HG02571 (cell line): ENCODE measurements around the gene ADARB2.

Experiments
- ATAC-seq: cut with Tn5 transposase; IDR thresholded peaks from one replicate; pipeline ENCODE4 v1.9.1; 2021; ENCODE audit warnings: mild to moderate bottlenecking, moderate library complexity; ENCODE audit not compliant: unreplicated experiment

The ADARB2 gene

GRCh38 chr10:1573981-1574380 lies 163.3 kb downstream of the ADARB2 start:
- no peak for ATAC-seq

GRCh38 chr10:1573334-1573969 lies 163.9 kb downstream of the ADARB2 start:
- ATAC-seq: no peak

DNA sequence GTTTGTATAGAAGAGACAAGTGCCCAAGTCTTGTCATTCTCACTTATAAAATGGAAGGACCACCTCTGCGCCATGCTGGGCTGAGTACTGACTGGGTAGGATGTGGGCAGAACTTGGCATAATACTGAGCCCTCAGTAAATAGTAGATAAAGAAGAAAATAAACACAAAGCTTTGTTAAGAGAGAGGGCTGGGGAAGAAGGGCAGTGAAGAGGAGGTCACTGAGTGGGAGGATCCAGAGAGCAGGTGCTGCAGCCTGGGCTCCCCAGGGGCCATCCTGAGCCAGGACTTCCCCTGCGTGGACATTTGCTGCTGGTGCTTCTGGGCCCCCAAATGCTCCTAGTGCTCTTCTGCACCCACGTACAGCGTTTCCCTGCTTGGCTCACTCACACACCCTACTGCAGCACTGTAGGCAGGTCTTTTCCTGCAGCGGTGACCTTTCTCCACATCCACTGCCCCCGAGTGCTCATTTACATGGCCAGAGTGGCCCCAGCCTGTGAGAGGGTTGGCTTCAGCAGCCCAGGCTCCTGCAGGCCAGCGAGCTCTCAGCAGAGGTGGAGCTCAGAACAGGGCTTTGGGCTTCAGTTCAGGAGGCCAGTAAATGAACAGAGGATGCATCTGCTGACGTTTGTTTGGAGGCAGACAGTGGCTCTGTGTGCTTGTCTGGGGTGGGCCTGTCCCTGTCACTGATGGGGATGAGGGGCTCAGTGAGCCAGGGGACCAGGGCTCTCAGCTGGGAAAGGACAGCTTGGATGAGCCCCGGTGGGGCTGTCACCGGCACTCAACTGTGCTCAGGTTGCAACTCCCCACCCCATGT lies 164.6 kb downstream of the ADARB2 start:
- ATAC-seq: no peak

DNA sequence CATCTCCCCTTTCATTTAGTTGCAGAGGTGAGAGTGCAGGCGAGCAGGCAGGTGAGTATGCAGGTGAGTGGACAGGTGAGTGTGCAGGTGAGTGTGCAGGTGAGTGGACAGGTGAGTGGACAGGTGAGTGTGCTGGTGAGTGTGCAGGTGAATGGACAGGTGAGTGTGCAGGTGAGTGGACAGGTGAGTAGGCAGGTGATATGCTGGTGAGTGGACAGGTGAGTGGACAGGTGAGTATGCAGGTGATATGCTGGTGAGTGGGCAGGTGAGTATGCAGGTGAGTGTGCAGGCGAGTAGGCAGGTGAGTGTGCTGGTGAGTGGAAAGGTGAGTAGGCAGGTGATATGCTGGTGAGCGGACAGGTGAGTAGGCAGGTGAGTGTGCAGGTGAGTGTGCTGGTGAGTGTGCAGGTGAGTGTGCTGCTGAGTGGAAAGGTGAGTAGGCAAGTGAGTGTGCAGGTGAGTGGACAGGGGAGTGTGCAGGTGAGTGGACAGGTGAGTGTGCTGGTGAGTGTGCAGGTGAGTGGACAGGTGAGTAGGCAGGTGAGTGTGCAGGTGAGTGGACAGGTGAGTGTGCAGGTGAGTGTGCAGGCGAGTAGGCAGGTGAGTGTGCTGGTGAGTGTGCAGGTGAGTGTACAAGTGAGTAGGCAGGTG lies 165.6 kb downstream of the ADARB2 start:
- ATAC-seq: no peak

DNA sequence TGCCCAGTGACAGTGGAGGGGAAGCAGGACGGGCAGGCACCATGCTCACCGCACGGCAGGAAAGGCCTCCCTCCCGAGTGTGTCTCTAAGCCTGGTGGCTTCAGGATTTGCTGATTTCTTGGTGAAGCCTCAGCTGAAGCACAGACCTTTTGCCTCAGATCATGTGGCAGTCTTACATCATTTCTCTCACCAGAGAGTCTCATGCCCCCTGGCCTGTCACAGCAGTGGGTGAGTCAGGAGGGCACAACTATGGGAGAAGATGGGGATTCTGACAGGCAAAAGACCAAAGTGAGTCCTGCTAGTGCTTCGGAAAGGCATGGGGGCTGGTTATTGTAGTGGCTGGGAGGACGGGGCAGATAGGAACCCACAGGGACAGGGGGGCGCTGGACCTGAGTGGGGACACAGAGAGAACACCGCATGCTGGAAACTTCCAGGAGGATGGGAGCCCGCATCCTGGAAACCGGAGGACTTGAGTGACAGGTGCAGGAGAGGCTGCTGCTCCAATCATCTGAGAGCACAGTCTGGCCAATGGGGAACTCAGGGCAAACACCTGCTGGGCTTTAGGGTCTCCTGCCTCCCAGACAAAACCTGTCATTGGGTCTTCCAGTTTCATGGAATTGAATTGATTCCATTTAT lies 166.8 kb downstream of the ADARB2 start:
- no peak for ATAC-seq

DNA sequence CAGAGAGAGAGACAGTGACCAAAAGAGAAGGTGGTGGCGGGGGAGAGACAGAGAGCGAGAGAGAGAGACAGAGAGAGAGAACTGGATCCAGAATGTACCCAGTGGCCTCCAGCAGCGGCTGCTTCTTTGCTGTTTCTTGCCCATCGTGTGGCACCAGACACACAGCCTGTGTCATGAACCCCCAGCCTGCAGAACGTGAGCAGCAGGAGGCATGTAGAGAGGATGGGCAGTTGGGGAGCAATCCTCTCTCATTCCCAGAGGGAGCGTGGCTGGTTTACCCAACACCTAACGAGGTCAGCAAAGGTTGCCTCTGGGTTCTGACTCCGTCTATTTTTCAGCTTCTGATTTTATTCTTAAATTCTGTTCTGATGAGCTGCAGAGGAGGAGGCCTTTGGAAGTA lies 168.1 kb downstream of the ADARB2 start:
- no peak for ATAC-seq

- no peak for ATAC-seq
Measured at GRCh38 chr10:1567742-1568495, 169.4 kb downstream of the ADARB2 start.

DNA sequence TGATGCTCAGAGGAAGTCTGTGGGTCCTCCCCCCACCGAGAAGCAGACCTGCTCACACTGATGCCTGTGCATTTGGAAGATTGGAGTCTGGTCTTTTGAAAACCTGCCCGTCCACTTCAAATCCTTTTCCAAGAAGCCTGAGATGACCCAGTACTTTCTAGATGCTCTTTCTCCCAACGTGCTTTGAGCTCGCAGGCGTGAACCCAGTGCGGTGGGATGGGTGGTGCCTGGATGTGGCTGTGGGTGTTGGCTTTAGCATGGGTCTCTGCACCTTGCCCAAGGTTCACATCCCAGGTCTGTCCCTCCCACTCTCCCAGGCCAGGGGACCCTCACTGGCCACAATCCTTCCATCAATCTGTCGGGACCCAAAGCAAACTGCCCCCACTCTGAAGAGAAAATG lies 170.2 kb downstream of the ADARB2 start:
- no peak for ATAC-seq

DNA sequence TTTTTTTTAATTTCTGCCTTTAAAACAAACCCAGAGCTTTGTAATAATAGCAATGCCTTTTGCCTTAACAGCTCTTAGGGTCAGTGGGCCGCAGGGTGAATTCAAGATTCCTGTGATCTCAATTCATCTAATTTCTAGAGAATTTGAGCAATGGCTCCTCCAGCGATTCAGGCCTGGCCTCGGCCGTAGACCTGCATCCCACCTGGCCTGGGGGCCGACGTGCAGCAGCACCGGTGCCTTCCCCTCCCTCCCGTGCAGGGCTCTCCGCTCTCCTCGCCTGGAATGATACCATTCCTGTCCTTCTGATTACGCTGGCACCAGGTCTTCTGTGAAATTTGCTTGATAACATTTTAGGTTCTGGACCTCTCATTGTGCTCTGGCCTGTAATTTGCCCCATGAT lies 172.5 kb downstream of the ADARB2 start:
- no peak for ATAC-seq

- ATAC-seq: no peak
Measured at GRCh38 chr10:1563028-1563427, 174.3 kb downstream of the ADARB2 start.

DNA sequence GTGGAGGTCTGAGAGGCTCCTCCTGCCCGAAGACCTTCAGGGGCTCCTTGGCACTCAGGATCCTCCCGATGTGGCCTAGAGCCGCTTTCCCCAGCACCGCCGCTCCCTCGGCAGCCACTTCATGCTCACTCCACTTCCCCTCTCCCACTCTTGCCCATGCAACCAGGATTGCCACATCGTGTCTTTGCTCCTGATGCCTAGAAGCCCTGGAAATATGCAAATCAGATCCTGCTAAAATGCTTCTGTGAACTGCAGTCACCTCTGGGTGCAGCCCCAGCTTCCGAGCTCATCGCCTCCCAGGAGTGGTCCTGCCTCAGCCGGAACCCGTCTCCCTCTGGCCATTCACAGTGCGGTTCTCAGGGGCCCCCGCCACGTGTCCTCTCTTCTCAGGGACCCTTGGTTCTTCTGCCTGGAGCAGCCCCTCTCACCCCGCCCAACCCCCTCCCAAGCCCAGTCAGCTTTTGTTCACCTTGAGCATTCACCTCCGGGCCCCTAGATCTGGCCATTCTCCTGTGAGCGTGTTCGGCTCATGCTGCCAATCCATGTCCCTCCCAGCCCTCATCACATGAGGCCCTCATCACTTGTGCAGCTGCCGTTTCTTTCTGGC lies 175.5 kb downstream of the ADARB2 start:
- ATAC-seq: no peak

DNA sequence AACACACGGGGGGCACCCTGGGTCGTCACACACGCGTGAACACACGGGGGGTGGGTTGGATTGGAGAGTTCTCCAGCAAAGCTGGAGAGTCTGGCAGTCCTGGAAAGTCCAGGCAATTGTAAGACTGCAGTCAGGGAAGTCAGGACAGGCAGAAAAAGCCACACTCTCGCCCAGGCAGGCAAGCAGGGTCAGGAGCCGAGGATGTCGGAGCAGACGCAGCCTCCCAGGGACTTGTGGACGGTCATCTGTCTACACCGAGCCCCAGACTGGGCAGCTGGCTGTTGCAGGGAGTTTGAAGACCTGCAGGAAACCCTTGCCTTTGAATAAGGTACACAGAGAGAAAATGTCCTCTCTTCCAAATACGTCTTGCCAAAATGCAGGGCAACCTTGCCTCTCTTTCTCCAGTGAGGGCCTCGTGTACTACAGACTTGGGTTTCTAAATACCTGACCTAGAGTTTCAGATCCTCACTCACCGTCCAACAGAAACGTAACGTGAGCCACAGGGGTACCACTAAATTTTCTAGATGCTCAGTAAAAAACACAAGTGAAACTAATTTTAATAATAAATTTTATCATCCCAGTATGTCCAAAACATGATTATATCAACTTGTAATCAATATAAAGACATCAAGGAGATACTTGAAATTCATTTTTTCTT lies 176.7 kb downstream of the ADARB2 start:
- ATAC-seq: no peak

- no peak for ATAC-seq
Measured at GRCh38 chr10:1559761-1560160, 177.6 kb downstream of the ADARB2 start.

DNA sequence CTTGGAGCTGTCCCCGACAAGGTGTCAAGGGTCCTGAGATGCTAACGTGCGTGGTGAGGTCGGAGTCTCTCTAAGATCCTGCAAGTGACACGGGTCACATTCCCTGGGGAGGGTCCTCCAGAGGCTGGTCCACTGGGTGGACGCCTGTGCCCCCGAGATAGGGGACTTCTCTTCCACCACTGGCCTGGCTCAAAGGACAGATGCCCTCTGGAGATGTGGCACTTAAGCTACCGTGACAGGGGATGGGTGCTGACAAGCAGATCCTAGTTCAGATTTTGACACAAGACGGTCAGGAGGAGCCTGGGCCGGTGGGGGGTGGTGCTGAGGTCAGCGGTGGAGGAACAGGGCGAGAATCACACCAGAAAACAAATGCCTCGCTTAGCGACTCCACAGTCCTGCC lies 178.0 kb downstream of the ADARB2 start:
- ATAC-seq: no peak

- ATAC-seq: no peak
Measured at GRCh38 chr10:1558906-1559305, 178.4 kb downstream of the ADARB2 start.

GRCh38 chr10:1557081-1557480 lies 180.2 kb downstream of the ADARB2 start:
- ATAC-seq: no peak

GRCh38 chr10:1556496-1556895 lies 180.8 kb downstream of the ADARB2 start:
- no peak for ATAC-seq

- ATAC-seq: no peak
Measured at GRCh38 chr10:1553951-1554350, 183.4 kb downstream of the ADARB2 start.

DNA sequence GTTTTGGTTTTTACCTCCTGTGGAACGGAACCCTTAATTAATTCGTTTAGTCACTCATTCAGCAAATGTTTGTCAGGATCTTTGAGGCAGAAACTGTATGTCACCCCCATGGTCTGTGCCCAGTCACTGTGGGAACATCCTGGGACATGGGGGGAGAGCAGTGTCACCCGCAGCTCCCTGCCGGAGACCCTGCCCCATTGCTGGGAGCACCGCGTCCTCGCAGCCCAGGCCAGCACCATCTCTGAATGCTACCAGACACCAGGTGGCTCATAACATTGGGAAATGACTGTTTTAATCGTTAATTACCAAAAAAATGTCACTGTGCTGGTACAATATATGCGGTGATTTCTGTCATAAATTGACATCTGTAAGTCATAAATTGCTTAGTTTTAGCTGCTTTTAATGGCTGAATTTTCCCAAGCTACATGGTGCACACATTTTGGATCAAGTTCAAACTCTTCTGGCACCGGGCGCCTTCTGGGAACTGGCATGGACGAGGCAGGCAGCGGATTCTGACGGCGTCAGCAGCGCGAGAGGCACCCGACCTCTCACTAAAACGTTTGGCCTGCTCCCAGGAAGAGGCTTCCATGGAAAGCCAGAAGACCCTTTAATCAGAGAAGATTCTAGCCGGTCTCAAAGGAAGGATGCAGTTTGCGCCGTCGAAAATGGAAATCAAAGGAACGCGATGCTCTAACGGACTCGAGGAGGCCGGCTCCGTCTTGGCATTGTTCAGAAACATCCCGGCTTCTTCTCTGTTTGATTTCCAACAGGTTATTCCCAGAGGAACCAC lies 184.2 kb downstream of the ADARB2 start:
- ATAC-seq: no peak
